H9 (cell line): ENCODE results near the gene PLP2. TPM values are rescaled to one million over a fixed set of nuclear protein-coding genes. Genes with fewer than 3 reads are reported as not detected.

ENCODE experiments used
- DNase-seq: peaks from one replicate; pipeline ENCODE4 v3.0.0-alpha.2; 2017
- H2AFZ ChIP-seq: one replicate; pipeline ENCODE4 v1.6.1; 2013; ENCODE audit warnings: mild to moderate bottlenecking, low read length, control low read depth, moderate library complexity
- H2AK5ac ChIP-seq: 2 replicates; pipeline ENCODE4 v1.6.1; 2013; ENCODE audit warnings: low read length, control low read depth, mixed read lengths; ENCODE audit not compliant: insufficient read length
- H2BK120ac ChIP-seq: one replicate; pipeline ENCODE4 v1.6.1; 2013; ENCODE audit warnings: low read depth, mild to moderate bottlenecking, low read length, control low read depth, inconsistent platforms; ENCODE audit not compliant: poor library complexity, severe bottlenecking
- H2BK12ac ChIP-seq: 2 replicates; pipeline ENCODE4 v1.6.1; 2013; ENCODE audit warnings: low read length, control low read depth, mixed read lengths, low read depth; ENCODE audit not compliant: insufficient read length
- H2BK15ac ChIP-seq: 2 replicates; pipeline ENCODE4 v1.6.1; 2013; ENCODE audit warnings: low read depth, low read length, control low read depth
- H2BK20ac ChIP-seq: one replicate; pipeline ENCODE4 v1.6.1; 2013; ENCODE audit warnings: low read depth, mild to moderate bottlenecking, low read length, control low read depth, inconsistent platforms; ENCODE audit not compliant: poor library complexity, severe bottlenecking
- H2BK5ac ChIP-seq: 2 replicates; pipeline ENCODE4 v1.6.1; 2013; ENCODE audit warnings: low read length, control low read depth, mixed read lengths; ENCODE audit not compliant: insufficient read length
- H3K14ac ChIP-seq: 2 replicates; pipeline ENCODE4 v1.6.1; 2013; ENCODE audit warnings: low read length, control low read depth; ENCODE audit not compliant: insufficient read depth
- H3K18ac ChIP-seq: 2 replicates; pipeline ENCODE4 v1.6.1; 2013; ENCODE audit warnings: low read depth, mild to moderate bottlenecking, mixed read lengths, low read length, control low read depth; ENCODE audit not compliant: insufficient read length
- H3K23ac ChIP-seq: 2 replicates; pipeline ENCODE4 v1.6.1; 2013; ENCODE audit warnings: low read length, control low read depth, mixed read lengths, low read depth; ENCODE audit not compliant: insufficient read length
- H3K23me2 ChIP-seq: 2 replicates; pipeline ENCODE4 v1.6.1; 2013; ENCODE audit warnings: low read depth, mild to moderate bottlenecking, mixed read lengths, low read length, control low read depth; ENCODE audit not compliant: insufficient read length, poor library complexity, severe bottlenecking
- H3K27ac ChIP-seq: 2 replicates; pipeline ENCODE4 v1.5.1; 2013; ENCODE audit warnings: low read length, control low read depth, mixed read lengths, low read depth; ENCODE audit not compliant: insufficient read length
- H3K27me3 ChIP-seq: 2 replicates; pipeline ENCODE4 v1.6.1; 2013; ENCODE audit warnings: low read length, control low read depth, inconsistent platforms; ENCODE audit not compliant: insufficient read depth
- H3K4ac ChIP-seq: 2 replicates; pipeline ENCODE4 v1.6.1; 2013; ENCODE audit warnings: low read depth, mild to moderate bottlenecking, control low read depth, inconsistent platforms, low read length, moderate library complexity
- H3K4me1 ChIP-seq: 2 replicates; pipeline ENCODE4 v1.6.1; 2013; ENCODE audit warnings: low read length, control low read depth, inconsistent platforms; ENCODE audit not compliant: insufficient read depth
- H3K4me2 ChIP-seq: 2 replicates; pipeline ENCODE4 v1.6.1; 2013; ENCODE audit warnings: low read length, control low read depth, mixed read lengths; ENCODE audit not compliant: insufficient read length, insufficient read depth
- H3K56ac ChIP-seq: 2 replicates; pipeline ENCODE4 v1.6.1; 2013; ENCODE audit warnings: low read depth, mild to moderate bottlenecking, mixed read lengths, low read length, control low read depth; ENCODE audit not compliant: insufficient read length
- H3K79me1 ChIP-seq: 2 replicates; pipeline ENCODE4 v1.6.1; 2013; ENCODE audit warnings: low read depth, mild to moderate bottlenecking, moderate library complexity, low read length, control low read depth, inconsistent platforms; ENCODE audit not compliant: insufficient read depth, poor library complexity, severe bottlenecking
- H3K79me2 ChIP-seq: 2 replicates; pipeline ENCODE4 v1.6.1; 2013; ENCODE audit warnings: low read length, control low read depth, inconsistent platforms; ENCODE audit not compliant: insufficient read depth
- H3K9ac ChIP-seq: 2 replicates; pipeline ENCODE4 v1.6.1; 2013; ENCODE audit warnings: low read length, control low read depth, mixed read lengths; ENCODE audit not compliant: insufficient read length; ENCODE audit errors: extremely low read depth
- H3K9me3 ChIP-seq: one replicate; pipeline ENCODE4 v1.6.1; 2013; ENCODE audit warnings: low read depth, low read length, inconsistent platforms; ENCODE audit not compliant: control insufficient read depth
- H3T11ph ChIP-seq: one replicate; pipeline ENCODE4 v1.6.1; 2013; ENCODE audit warnings: mild to moderate bottlenecking, low read length, control low read depth, inconsistent platforms
- H4K20me1 ChIP-seq: one replicate; pipeline ENCODE4 v1.6.1; 2013; ENCODE audit not compliant: control insufficient read depth, insufficient read length, insufficient read depth
- H4K5ac ChIP-seq: 2 replicates; pipeline ENCODE4 v1.6.1; 2013; ENCODE audit warnings: low read depth, mild to moderate bottlenecking, mixed read lengths, low read length, control low read depth; ENCODE audit not compliant: insufficient read length
- H4K8ac ChIP-seq: replicated peaks from 2 replicates; pipeline ENCODE4 v1.6.1; 2013; ENCODE audit warnings: low read length, control low read depth, mixed read lengths, low read depth; ENCODE audit not compliant: insufficient read length
- H4K91ac ChIP-seq: 2 replicates; pipeline ENCODE4 v1.6.1; 2013; ENCODE audit warnings: low read depth, mild to moderate bottlenecking, moderate library complexity, mixed read lengths, low read length, control low read depth; ENCODE audit not compliant: insufficient read length
- H3K27ac Mint-ChIP-seq, 3 experiments: 2 replicates in 2 of 3; 3 replicates in 1 of 3; pipeline ENCODE4 v1.8.0; 2020 to 2021; ENCODE audit warnings: mixed read lengths in 3 of 3, mild to moderate bottlenecking in 1 of 3, moderate library complexity in 1 of 3
- H3K27me3 Mint-ChIP-seq: 2 replicates; pipeline ENCODE4 v1.8.0; 2021; ENCODE audit warnings: low read depth, mild to moderate bottlenecking, moderate library complexity, mixed read lengths
- H3K36me3 Mint-ChIP-seq, 3 experiments: 2 replicates in 2 of 3; 3 replicates in 1 of 3; pipeline ENCODE4 v1.8.0; 2020 to 2021; ENCODE audit warnings: low read depth in 3 of 3, mixed read lengths in 3 of 3; ENCODE audit not compliant: insufficient read depth in 1 of 3
- H3K4me1 Mint-ChIP-seq, 2 experiments: 2 replicates each; pipeline ENCODE4 v1.8.0; 2020; ENCODE audit warnings: mixed read lengths in 2 of 2
- H3K4me3 Mint-ChIP-seq, 2 experiments: 2 replicates in 1 of 2; 3 replicates in 1 of 2; pipeline ENCODE4 v1.8.0; 2020 to 2021; ENCODE audit warnings: mild to moderate bottlenecking in 2 of 2, mixed read lengths in 2 of 2, moderate library complexity in 1 of 2
- H3K9me3 Mint-ChIP-seq, 2 experiments: 2 replicates in 1 of 2; 3 replicates in 1 of 2; pipeline ENCODE4 v1.8.0; 2020; ENCODE audit warnings: mild to moderate bottlenecking in 2 of 2, mixed read lengths in 2 of 2, moderate library complexity in 1 of 2
- WGBS: extraction: QIAGEN DNeasy Blood & Tissue Kit; methylation state at CpG from one replicate; pipeline ENCODE4 v1.1.7; 2013; ENCODE audit warnings: missing lambda C conversion rate, low lambda C conversion rate, mixed read lengths; ENCODE audit not compliant: insufficient read length; ENCODE audit errors: extremely low coverage; 5-methylcytosine and 5-hydroxymethylcytosine counted together
- total RNA-seq: library from RNA; stranded (reverse); gene quantifications from 2 replicates; pipeline ENCODE4 v1.2.1, GENCODE V29; 2021
- TF ChIP-seq, protein P1 (sequence below): fragments of 200-600 bp; sonication (generic); conservative IDR thresholded peaks from 3 replicates; pipeline ENCODE4 v1.8.0; 2021; ENCODE audit warnings: antibody characterized with exemption, mild to moderate bottlenecking

The PLP2 gene
- total RNA-seq, 1 experiment from 2014 or later: 11.7 TPM

DNA sequence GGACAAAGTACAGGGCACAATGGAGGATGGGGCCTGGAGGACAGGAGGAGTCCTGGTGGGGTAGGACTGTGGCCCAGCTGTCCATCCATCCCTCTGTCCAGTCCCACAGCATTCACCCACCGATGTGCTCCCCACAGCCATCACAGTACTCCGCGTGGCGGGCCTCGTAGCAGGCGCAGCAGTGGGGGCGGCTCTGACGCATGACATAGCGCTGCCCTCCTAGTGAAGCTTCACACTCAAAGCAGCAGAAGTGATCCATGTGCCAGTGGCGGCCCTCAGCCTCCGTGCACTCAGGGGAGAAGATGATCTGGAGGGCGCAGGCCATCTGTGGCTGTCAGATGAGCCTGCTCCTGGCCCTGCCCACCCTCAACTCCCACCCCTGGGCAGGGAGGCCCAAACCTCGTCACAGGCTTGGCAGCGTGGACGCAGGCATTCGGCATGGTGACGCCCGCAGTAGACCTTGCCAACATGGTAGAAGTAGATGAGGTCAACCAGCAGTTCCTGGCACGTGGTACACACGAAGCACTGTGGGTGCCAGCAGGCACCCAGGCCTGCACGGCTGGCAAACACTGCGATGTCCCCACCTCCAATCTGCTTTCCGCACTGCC lies 6.3 kb downstream of the PLP2 start:
- no peak overlapping the region for H2BK12ac ChIP-seq
- Mint-ChIP-seq H3K9me3 (peaks cover 71 to 75% of the 10 kb centered on the region in 2 experiments), H3K27ac (no peak overlapping the region), H3K27me3 (peaks cover 3% of the 10 kb centered on the region), H3K4me3 (no peak overlapping the region), H3K36me3 (peaks cover 34 to 64% (median 57%) of the 10 kb centered on the region in 3 experiments), H3K4me1 (peaks cover 0 to 12% of the 10 kb centered on the region in 2 experiments; a peak in 2 of 4 replicates)
- H3K27me3 ChIP-seq: no peaks in the 10 kb centered on the region
- no peak overlapping the region for H4K8ac ChIP-seq
- H2AFZ ChIP-seq: no peak overlapping the region
- no peak overlapping the region for H3K9ac ChIP-seq
- H2BK15ac ChIP-seq: no peak overlapping the region
- no peaks in the 10 kb centered on the region for H3K23me2 ChIP-seq
- TF ChIP-seq, protein P1, sequence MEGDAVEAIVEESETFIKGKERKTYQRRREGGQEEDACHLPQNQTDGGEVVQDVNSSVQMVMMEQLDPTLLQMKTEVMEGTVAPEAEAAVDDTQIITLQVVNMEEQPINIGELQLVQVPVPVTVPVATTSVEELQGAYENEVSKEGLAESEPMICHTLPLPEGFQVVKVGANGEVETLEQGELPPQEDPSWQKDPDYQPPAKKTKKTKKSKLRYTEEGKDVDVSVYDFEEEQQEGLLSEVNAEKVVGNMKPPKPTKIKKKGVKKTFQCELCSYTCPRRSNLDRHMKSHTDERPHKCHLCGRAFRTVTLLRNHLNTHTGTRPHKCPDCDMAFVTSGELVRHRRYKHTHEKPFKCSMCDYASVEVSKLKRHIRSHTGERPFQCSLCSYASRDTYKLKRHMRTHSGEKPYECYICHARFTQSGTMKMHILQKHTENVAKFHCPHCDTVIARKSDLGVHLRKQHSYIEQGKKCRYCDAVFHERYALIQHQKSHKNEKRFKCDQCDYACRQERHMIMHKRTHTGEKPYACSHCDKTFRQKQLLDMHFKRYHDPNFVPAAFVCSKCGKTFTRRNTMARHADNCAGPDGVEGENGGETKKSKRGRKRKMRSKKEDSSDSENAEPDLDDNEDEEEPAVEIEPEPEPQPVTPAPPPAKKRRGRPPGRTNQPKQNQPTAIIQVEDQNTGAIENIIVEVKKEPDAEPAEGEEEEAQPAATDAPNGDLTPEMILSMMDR: no peak
- H4K91ac ChIP-seq: no peak overlapping the region
- peaks cover 29% of the 10 kb centered on the region for H3K9me3 ChIP-seq
- no peaks in the 10 kb centered on the region for H3K4me1 ChIP-seq
- H3K27ac ChIP-seq: no peak overlapping the region
- no peak overlapping the region for H2BK20ac ChIP-seq
- H3K79me2 ChIP-seq: no peaks in the 10 kb centered on the region
- no peaks in the 10 kb centered on the region for H4K20me1 ChIP-seq
- H3K18ac ChIP-seq: no peak overlapping the region
- H4K5ac ChIP-seq: no peak overlapping the region
- H3K4me2 ChIP-seq: no peak overlapping the region
- H3T11ph ChIP-seq: no peak overlapping the region
- no peak overlapping the region for H2AK5ac ChIP-seq
- no peak overlapping the region for H3K23ac ChIP-seq
- H3K4ac ChIP-seq: no peak overlapping the region
- H3K56ac ChIP-seq: no peak overlapping the region
- H3K14ac ChIP-seq: no peak overlapping the region
- DNase-seq: no peak
- no peak overlapping the region for H2BK5ac ChIP-seq
- no peaks in the 10 kb centered on the region for H3K79me1 ChIP-seq
- WGBS: no CpG with 5 or more reads among the region's 23 CpGs
- no peak overlapping the region for H2BK120ac ChIP-seq
